ENCODE data around the gene AXL. TPM values are rescaled to one million over a fixed set of nuclear protein-coding genes. Genes with fewer than 3 reads are reported as not detected.
A peak's percentile ranks its signal among the peaks of the same experiment; 100 is the strongest.

The AXL gene
- total and polyA plus RNA-seq, 9 of the 15 experiments (the other 6 are each of a cell fraction or from before 2014, with no cell fraction given), result 0.80 to 6.6 (median 1.6) TPM

DNA sequence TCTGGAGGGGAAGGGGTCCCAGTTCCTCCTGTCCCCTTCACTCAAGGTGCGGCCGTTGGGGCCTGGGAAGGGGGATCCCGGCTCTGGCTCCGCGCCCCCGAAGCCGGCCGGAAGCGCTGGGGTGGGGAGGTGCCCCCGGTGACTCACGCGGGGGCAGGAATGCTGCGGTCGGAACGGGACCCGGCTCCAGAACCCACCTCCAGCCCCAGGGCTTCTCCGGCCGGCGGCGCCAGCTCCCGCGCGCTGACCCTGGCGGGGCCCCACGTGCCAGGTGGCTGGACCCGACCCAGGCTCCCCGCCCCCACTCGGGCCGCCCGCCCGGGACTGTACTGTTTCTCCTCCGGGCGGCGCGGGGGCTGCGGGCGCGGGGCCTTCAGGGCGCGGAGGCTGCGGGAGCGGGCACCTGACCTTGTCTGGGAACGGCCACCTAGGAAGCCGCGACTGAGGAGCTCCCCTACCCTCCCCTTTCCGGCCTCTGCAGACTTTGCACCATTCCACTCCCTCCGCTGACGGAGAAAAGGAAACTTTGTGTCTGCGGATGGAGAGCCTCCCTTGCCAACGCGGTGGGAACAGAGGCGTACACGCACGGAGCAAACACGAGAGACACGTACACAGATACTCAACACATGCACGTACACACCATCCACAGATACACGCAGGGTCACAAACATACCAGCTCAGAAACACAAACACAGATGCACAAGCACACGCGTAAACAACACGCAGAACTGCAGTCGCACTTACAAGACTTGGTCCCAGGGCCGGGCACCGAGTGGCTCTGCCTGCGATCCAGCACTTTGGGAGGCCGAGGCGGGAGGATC, 7.2 kb downstream of the AXL start (continued):
- TF ChIP-seq, protein P1, sequence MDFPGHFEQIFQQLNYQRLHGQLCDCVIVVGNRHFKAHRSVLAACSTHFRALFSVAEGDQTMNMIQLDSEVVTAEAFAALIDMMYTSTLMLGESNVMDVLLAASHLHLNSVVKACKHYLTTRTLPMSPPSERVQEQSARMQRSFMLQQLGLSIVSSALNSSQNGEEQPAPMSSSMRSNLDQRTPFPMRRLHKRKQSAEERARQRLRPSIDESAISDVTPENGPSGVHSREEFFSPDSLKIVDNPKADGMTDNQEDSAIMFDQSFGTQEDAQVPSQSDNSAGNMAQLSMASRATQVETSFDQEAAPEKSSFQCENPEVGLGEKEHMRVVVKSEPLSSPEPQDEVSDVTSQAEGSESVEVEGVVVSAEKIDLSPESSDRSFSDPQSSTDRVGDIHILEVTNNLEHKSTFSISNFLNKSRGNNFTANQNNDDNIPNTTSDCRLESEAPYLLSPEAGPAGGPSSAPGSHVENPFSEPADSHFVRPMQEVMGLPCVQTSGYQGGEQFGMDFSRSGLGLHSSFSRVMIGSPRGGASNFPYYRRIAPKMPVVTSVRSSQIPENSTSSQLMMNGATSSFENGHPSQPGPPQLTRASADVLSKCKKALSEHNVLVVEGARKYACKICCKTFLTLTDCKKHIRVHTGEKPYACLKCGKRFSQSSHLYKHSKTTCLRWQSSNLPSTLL (IDR thresholded peaks at IDR 0.05), result 0 out of 2 replicates have a peak, but pooled peaks have one; percentile 14
- TF ChIP-seq KLF1 (tag; IDR thresholded peaks at IDR 0.05) (no peak), BRD9 (IDR thresholded peaks at IDR 0.05; ENCODE audit: low read depth, partially characterized antibody) (no peak), MYC (IDR thresholded peaks at IDR 0.05; ENCODE audit: low read depth, low read length) (peak; percentile 70), MYC (CRISPR knock-in tag; IDR thresholded peaks at IDR 0.05; ENCODE audit: borderline replicate concordance, low read depth) (no peak), PHF8 (IDR thresholded peaks at IDR 0.05; ENCODE audit: borderline replicate concordance, low read length) (peak; percentile 32; the same call in 1 of the 2 replicates), ZBTB17 (CRISPR knock-in tag; IDR thresholded peaks at IDR 0.05) (no peak), FOSL1 (tag; conservative IDR thresholded peaks at IDR 0.05) (peak; percentile 99), ZNF764 (CRISPR knock-in tag; IDR thresholded peaks at IDR 0.05; ENCODE audit: low read depth) (no peak), ZNF699 (CRISPR knock-in tag; IDR thresholded peaks at IDR 0.05; ENCODE audit: insufficient replicate concordance) (no peak), CBX8 (IDR thresholded peaks at IDR 0.05; ENCODE audit: borderline replicate concordance, extremely low read depth, low read depth, low read length, poor library complexity, severe bottlenecking) (no peak), TAF1 (IDR thresholded peaks at IDR 0.05; ENCODE audit: control insufficient read depth, extremely low read depth, insufficient read depth, low read length, severe bottlenecking) (no peak)
- TF ChIP-seq, protein P2, sequence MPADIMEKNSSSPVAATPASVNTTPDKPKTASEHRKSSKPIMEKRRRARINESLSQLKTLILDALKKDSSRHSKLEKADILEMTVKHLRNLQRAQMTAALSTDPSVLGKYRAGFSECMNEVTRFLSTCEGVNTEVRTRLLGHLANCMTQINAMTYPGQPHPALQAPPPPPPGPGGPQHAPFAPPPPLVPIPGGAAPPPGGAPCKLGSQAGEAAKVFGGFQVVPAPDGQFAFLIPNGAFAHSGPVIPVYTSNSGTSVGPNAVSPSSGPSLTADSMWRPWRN (IDR thresholded peaks at IDR 0.05; ENCODE audit: low read depth), result 0 out of 2 replicates have a peak, but pooled peaks have one; percentile 35
- TF ChIP-seq, protein P3, sequence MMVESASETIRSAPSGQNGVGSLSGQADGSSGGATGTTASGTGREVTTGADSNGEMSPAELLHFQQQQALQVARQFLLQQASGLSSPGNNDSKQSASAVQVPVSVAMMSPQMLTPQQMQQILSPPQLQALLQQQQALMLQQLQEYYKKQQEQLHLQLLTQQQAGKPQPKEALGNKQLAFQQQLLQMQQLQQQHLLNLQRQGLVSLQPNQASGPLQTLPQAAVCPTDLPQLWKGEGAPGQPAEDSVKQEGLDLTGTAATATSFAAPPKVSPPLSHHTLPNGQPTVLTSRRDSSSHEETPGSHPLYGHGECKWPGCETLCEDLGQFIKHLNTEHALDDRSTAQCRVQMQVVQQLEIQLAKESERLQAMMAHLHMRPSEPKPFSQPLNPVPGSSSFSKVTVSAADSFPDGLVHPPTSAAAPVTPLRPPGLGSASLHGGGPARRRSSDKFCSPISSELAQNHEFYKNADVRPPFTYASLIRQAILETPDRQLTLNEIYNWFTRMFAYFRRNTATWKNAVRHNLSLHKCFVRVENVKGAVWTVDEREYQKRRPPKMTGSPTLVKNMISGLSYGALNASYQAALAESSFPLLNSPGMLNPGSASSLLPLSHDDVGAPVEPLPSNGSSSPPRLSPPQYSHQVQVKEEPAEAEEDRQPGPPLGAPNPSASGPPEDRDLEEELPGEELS (CRISPR knock-in tag; IDR thresholded peaks at IDR 0.05; ENCODE audit: borderline replicate concordance), result no peak
- TF ChIP-seq, protein P4, sequence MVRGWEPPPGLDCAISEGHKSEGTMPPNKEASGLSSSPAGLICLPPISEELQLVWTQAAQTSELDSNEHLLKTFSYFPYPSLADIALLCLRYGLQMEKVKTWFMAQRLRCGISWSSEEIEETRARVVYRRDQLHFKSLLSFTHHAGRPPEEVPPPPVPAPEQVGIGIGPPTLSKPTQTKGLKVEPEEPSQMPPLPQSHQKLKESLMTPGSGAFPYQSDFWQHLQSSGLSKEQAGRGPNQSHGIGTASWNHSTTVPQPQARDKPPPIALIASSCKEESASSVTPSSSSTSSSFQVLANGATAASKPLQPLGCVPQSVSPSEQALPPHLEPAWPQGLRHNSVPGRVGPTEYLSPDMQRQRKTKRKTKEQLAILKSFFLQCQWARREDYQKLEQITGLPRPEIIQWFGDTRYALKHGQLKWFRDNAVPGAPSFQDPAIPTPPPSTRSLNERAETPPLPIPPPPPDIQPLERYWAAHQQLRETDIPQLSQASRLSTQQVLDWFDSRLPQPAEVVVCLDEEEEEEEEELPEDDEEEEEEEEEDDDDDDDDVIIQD (CRISPR knock-in tag; IDR thresholded peaks at IDR 0.05), result no peak
